Dermis blood vessel endothelial cell (primary cell): ENCODE measurements around the gene ZNF521. TPM values are rescaled to one million over a fixed set of nuclear protein-coding genes. Genes with fewer than 3 reads are reported as not detected.
A peak's percentile ranks its signal among the peaks of the same experiment; 100 is the strongest.

Experiments
- DNase-seq: peaks from one replicate; pipeline ENCODE4 v3.0.0; 2010
- total RNA-seq: library from RNA; depleted of rRNA; stranded (reverse); fragments of >200 nt; gene quantifications from 2 replicates; pipeline ENCODE4 v1.2.3, GENCODE V29; 2014

The ZNF521 gene
- total RNA-seq, 1 donor from 2014 or later, result 188 TPM

DNA sequence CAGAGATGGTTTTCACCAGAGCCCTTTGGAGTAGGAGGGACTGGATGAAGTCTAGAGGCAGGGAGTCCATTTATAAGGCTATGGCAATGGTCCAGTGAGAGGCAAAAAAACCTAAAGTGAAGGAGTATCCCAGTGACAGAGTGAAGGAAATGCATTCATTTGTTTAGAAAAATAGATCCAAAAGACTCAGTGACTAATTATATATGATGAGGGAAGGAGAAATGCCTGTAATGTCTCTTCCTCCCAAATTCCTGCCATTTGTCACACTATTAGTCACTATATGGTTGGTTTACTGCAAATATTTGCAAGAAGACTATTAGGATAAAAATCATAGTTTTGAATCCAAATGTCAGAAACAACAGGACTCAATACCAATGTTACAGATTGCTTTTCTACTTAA, 104.2 kb downstream of the ZNF521 start:
- DNase-seq, result no peak

DNA sequence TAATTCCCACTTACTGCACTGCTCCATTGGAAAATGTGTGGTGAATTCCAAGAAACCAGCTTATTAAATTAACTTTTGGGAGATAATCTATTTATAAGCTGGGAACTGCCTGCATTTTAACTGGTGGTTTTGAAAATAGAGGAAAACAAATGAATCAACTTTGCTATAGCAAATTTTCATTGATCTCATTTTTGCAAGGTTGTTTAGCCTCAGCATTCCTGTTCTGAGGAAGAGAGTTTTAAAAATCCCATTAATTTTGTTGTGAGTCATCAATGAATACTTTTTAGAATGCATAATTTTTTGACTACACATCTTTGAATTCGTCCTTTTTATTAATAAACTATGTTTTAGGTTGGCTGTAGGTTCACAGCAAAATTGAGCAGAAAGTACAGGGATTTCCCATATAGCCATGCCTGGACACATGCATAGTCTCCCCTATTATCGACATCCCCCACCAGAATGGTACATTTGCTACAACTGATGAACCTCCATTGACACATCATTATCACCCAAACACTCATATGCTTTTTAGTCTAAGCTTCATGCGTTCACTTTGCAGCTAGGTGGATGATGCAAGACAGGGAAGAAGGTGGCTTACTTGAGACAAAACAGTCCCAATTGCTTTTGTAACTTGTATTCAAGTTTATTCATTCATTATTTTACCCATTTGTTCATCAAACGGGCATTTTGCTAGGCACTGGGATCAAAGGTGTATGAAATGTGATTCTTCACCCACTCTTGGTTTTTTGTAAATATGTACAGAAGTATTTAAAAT, 106.9 kb downstream of the ZNF521 start:
- DNase-seq, result no peak

- DNase-seq, result no peak
Observed at GRCh38 chr18:25244170-25244569, 107.8 kb downstream of the ZNF521 start.

DNA sequence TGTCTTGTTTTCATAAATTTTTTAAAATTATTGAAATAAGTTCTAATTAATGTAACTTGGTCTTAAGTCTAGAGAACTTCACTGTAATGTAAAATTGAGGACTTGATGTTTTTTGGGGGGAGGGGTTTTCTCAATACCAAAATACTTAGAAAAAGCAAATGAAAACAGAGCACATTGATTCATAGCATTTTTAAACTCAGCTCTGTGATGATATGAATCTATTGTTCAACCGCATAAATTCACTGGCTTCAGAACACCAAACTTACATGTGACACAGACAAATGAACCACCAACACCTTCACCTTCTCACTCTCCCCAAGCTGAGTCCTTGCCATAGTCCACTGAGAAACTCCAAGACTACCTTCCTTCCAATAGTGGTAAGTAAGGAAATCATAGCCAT, 108.2 kb downstream of the ZNF521 start:
- DNase-seq, result no peak

GRCh38 chr18:25243257-25243656, 108.7 kb downstream of the ZNF521 start:
- no peak for DNase-seq

- no peak for DNase-seq
Observed at GRCh38 chr18:25240420-25240770, 111.6 kb downstream of the ZNF521 start.

GRCh38 chr18:25239581-25240419, 112.2 kb downstream of the ZNF521 start:
- DNase-seq, result peak; percentile 68

DNA sequence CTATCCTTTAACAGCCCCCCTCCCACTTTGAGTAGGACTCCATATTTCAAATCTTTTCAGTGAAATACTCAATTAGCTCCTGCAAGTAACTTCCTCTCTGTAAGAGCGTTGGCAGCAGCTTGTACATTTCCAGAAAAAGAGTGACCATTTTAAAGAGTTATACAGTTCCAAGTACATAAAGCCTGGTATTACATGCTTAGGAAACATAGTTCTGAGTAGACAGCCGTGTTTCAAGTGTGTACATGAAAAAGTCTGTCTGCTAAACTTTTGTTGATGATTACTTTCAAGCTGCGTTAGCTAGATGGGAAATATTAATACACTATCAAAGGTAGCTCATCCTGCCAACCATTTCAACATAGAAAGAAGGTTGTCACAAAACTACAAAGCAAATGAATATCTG, 112.8 kb downstream of the ZNF521 start:
- DNase-seq, result no peak

DNA sequence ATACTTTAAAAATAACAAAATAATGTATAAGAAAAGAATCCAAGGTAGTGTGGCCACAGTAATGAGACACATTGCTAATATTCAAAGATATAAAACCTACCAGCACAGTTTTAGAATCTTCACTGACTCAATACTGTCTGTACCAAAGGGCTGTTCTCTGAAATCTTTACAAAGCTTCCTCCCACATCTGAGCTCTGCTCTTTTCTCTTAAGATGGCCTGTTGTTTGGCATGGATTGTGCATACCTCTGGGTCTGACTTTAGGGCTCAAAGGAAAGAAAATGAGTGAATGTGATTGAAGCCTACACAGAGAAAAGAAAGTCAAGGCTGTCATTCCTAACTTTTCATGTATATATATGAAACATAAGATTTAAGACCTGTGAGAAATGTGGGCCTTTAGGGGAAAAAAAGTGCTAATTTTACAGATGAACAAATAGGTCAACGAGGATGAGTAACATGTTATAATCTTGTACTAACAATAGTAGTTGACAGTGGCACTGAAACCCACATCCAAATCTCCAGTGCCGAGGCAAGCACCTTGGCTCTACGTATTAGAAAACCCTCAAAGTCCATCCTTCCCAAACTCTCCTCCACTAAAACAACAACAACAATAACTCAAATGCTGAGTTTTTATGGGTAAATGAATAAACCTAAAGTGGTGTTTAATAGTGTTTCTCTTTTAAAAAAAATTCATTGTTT, 114.2 kb downstream of the ZNF521 start:
- DNase-seq, result no peak

DNA sequence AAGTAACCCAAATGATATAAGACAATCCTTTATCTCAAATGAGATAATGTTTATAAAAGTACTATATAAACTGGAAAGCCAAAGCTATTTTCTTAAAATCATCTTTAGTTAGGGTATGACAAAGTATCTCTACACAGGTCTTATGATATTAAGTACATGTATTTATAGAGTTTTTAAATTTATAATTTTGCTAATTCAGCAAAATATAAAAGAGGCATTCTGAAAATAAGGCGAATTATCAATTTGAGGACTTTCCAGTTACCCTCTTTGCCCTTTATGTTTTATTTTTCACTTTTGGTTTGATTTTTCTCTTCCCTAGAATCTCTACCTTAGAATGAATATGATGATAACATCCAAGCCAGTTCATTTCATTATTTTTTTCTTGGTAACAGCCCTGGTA, 115.2 kb downstream of the ZNF521 start:
- no peak for DNase-seq

DNA sequence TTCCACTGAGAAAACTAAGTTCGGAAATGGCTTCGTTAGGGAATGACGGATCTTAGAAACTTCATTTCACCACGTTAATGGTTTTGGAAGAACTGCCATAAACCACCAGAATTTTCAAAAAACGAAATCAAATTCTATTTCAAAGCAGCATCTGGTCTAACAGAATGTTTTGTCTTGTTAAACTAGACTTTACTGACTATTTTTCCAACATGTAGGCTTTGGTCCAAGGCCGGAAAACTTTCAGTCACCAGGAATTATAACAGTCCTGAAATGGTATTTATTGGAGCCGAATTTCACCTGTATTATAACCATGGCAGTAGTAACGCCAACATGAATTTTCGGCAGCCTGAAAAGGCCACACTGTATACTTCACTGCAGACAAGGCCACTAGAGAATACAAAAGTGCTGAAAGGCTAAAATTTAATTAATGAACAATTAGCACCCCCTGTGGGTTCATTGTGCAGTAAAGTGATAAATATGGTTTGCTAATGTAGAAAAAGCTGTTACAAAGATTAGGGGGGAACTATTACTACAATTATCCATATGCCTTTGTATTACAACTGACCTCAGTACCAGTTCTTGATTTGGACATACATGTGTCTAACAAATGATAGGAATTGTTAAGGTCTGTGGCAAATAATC, 116.4 kb downstream of the ZNF521 start:
- no peak for DNase-seq

GRCh38 chr18:25234740-25235345, 117.1 kb downstream of the ZNF521 start:
- DNase-seq, result no peak

DNA sequence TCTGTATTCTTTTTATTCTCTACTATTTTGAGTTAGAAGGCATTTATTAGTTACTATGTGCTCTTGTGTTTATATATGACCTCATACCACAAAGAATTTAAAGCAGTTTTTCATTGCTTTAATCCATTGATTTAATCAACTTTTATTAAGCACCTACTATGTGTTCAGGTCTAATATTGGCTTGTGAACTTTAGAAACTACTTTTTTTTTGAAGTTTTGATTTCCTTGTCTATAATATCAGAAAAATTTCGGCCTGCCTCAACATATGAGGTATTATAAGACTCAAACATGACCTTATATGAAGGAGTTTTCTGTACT, 117.7 kb downstream of the ZNF521 start:
- no peak for DNase-seq

GRCh38 chr18:25233528-25234321, 118.2 kb downstream of the ZNF521 start:
- DNase-seq, result peak; percentile 93

DNA sequence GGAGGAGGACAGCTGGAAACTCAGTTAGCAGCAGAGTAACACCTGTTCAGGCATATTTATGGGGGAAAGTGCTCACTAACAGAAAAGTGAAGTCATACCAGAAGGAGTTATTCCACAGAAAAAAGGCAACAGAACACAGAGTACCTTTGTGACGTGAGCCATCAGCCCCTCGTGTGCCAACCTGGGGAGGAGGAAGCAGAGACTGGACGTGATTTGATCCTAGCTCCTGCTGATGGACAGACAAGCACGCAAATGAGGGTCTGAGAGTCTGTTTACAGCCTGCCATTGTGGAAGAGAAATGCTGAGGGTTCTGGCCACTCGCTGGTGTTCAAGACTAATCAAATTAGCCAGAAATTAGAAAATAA, 120.7 kb downstream of the ZNF521 start:
- peak; percentile 85 for DNase-seq

DNA sequence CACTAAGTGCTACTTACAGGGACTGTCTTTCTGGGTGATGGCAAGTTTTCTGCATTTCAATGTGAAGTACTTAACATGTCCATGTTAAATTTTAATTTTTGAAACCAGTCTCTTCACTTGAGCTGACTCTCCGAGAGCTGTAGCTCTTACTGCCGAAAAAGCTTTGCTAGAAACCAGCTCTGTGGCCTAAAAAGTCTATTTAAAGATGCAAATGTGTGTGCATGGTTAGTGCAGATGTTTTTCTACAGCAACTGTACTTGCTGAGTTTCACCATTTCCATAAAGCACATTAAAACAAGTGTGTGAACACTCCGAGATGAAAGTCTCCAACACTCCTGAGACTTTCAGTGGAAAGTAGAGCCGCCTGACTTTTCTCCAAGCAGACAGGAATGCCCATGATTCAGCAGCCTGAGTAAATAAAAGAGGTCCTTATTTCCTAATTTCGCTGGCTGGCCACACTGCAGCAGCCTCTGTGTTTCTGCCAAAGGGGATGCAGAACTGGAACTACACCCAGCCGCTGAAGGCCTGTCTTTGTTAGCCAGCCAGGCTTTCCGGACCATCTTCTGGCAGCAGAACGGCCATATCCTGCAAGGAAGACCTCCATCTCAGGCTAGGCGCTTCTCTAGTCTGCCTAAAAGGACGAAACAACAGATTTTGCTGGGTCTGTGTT, 121.2 kb downstream of the ZNF521 start:
- peak; percentile 96 for DNase-seq

GRCh38 chr18:25229920-25230319, 122.0 kb downstream of the ZNF521 start:
- DNase-seq, result no peak

GRCh38 chr18:25229081-25229480, 122.9 kb downstream of the ZNF521 start:
- DNase-seq, result peak; percentile 100

GRCh38 chr18:25228410-25228809, 123.6 kb downstream of the ZNF521 start:
- DNase-seq, result peak; percentile 97

DNA sequence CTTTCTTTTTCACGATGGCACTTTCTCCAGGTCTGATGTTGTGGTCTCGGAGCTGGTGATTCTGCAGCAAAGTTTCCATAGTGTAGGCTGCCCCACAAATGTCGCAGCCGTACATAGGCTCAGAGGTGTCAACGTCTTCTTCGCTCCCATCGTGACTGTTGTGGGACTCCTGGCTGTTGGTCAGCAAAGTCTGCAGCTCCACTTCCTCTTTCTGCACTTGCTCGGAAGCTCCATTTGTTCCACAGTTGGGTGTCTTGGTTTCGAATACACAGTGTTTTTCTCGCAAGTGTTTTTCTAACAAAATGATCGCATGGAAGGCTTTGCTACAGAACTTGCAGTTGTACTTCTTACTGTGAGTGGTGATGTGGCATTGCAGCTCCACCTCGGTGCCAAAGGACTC, 126.8 kb downstream of the ZNF521 start:
- no peak for DNase-seq
